DND-41 (cell line): ENCODE data around the gene CD1D.

Experiments used
- EZH2 ChIP-seq: IDR thresholded peaks from 3 replicates; pipeline ENCODE4 v1.6.1; 2012; ENCODE audit warnings: borderline replicate concordance, low read depth, mild to moderate bottlenecking, moderate library complexity, low read length, inconsistent platforms; ENCODE audit not compliant: severe bottlenecking
- TF ChIP-seq, protein P1 (sequence below): IDR thresholded peaks from 2 replicates; pipeline ENCODE4 v1.5.1; 2012; ENCODE audit warnings: borderline replicate concordance, low read length, moderate library complexity, mild to moderate bottlenecking; ENCODE audit not compliant: poor library complexity, severe bottlenecking; ENCODE audit errors: extremely low read depth

DNA sequence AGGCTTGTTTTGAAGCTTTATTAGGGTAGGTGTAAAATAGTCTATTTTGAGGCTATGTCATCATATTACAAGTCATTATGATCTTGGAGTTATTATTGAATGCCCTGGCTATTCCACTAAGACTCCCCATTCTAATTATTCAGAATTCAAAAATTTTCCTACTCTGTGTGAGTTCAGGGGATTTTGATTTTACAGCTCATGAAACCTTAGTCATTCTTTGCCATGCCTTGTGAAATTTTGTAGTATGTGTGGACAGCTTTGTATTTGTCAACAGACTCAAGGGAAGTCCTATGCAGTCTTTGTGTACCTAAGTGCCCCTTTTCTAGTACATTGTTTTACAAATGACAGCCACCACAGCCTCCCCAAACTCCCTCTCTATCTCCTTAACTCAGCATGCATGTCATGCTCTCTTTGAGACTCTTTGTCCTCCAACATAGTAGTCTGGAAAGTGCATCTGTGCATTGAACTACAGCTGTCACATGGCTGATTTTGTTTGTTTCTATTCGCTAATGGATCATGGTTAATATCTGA, 28.0 kb downstream of the CD1D start:
- TF ChIP-seq, protein P1, sequence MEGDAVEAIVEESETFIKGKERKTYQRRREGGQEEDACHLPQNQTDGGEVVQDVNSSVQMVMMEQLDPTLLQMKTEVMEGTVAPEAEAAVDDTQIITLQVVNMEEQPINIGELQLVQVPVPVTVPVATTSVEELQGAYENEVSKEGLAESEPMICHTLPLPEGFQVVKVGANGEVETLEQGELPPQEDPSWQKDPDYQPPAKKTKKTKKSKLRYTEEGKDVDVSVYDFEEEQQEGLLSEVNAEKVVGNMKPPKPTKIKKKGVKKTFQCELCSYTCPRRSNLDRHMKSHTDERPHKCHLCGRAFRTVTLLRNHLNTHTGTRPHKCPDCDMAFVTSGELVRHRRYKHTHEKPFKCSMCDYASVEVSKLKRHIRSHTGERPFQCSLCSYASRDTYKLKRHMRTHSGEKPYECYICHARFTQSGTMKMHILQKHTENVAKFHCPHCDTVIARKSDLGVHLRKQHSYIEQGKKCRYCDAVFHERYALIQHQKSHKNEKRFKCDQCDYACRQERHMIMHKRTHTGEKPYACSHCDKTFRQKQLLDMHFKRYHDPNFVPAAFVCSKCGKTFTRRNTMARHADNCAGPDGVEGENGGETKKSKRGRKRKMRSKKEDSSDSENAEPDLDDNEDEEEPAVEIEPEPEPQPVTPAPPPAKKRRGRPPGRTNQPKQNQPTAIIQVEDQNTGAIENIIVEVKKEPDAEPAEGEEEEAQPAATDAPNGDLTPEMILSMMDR = no peak
- no peak for TF ChIP-seq EZH2
